ENCODE data around the gene PNPLA6.

The PNPLA6 gene
- total RNA-seq: 52.1 to 66.4 reads per million in 2 donors

GRCh38 chr19:7535047-7535997 is at the start of gene PNPLA6:
Gene PNPLA6, plus strand, starts transcription at chr19:7535717. Its CDS starts 72 bp downstream, at chr19:7535789.
- peak; percentile 83 to 93 (median 90) for DNase-seq

- DNase-seq: no peak
Measured at GRCh38 chr19:7486923-7487322, 48.6 kb upstream of the PNPLA6 start.

GRCh38 chr19:7488736-7489353 is 46.7 kb upstream of the PNPLA6 start, which contains the start of gene PEX11G:
Gene PEX11G, minus strand, starts transcription at chr19:7489035. Its CDS starts 25 bp downstream, at chr19:7489010.
- DNase-seq: peak; percentile 81 to 89 (median 85)

- no peak for DNase-seq
Measured at GRCh38 chr19:7489609-7490044, 45.9 kb upstream of the PNPLA6 start.

GRCh38 chr19:7492142-7492541 is 43.4 kb upstream of the PNPLA6 start:
- peak in 3 of 5 experiments; percentile 26 to 82 (median 27) for DNase-seq

GRCh38 chr19:7492558-7492957 is 43.0 kb upstream of the PNPLA6 start:
- DNase-seq: no peak

GRCh38 chr19:7494416-7495098 is 41.0 kb upstream of the PNPLA6 start:
- no peak for DNase-seq

GRCh38 chr19:7497292-7497691 is 38.2 kb upstream of the PNPLA6 start:
- DNase-seq: no peak

- DNase-seq: peak in 2 of 5 experiments; percentile 22 to 83
Measured at GRCh38 chr19:7500811-7501450, 34.6 kb upstream of the PNPLA6 start.

GRCh38 chr19:7502552-7502951 is 33.0 kb upstream of the PNPLA6 start:
- no peak for DNase-seq

- DNase-seq: no peak
Measured at GRCh38 chr19:7504684-7505083, 30.8 kb upstream of the PNPLA6 start.

- no peak for DNase-seq
Measured at GRCh38 chr19:7505288-7505681, 30.2 kb upstream of the PNPLA6 start.

- DNase-seq: peak in 1 of 5 experiments; percentile 25
Measured at GRCh38 chr19:7505682-7506384, 29.7 kb upstream of the PNPLA6 start.

- peak in 3 of 5 experiments; percentile 18 to 47 (median 27) for DNase-seq
Measured at GRCh38 chr19:7506385-7507328, 28.9 kb upstream of the PNPLA6 start.

- no peak for DNase-seq
Measured at GRCh38 chr19:7507884-7508283, 27.6 kb upstream of the PNPLA6 start.

GRCh38 chr19:7509625-7510024 is 25.9 kb upstream of the PNPLA6 start:
- DNase-seq: no peak

- DNase-seq: no peak
Measured at GRCh38 chr19:7512400-7512851, 23.1 kb upstream of the PNPLA6 start.

GRCh38 chr19:7513809-7514642 is 21.5 kb upstream of the PNPLA6 start:
- DNase-seq: no peak

- DNase-seq: no peak
Measured at GRCh38 chr19:7515110-7515644, 20.3 kb upstream of the PNPLA6 start.
